ENCODE results near the gene AMY2B.
"Not testable (repeated sequence)": the region's sequence is repeated elsewhere in the genome, so short reads cannot be mapped to it uniquely, and the experiment has no call there.

Gene AMY2B

DNA sequence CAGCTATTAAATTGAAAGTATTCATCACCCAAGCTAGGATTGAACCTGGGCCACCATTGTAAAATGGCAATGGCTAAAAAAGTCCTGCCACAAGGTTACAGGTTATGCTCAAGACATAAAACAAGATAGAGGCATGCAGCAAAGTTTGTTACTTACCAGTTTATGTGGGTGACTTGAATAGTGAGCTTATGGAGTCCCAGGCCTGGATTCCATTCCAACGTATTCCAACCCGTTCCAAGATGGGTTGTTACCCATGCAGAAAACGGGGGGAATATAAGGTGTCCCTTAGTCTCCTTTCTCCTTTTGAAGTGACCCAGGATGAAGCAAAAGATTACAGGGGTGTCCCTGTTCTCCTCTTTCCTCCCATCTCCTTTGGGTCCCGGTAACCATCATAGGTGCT, 56.0 kb downstream of the AMY2B start:
- DNase-seq: not testable (repeated sequence)

Data from CD4-positive, alpha-beta T cell treated with Interleukin-6 for 4 hours (primary cell).